DND-41 (cell line): ENCODE results near the gene C12orf57.

Experiments
- ATAC-seq: fragments of 200-7000 bp; cut with Tn5 transposase; 3 replicates; pipeline ENCODE4 v1.9.1; 2021; ENCODE audit warnings: low read depth; ENCODE audit not compliant: insufficient read depth
- DNase-seq: peaks from one replicate; pipeline ENCODE4 v3.0.0-alpha.2; 2020
- H2AFZ ChIP-seq: 2 replicates; pipeline ENCODE4 v1.6.0; 2012; ENCODE audit warnings: low read depth, low read length
- H3K27ac ChIP-seq: 2 replicates; pipeline ENCODE4 v1.5.1; 2012; ENCODE audit warnings: low read length, inconsistent platforms
- H3K27me3 ChIP-seq: fragments of 200-600 bp; sonication (generic); 2 replicates; pipeline ENCODE4 v1.6.0; 2012; ENCODE audit warnings: low read length, mild to moderate bottlenecking, inconsistent platforms; ENCODE audit not compliant: insufficient read depth, poor library complexity
- H3K36me3 ChIP-seq: 2 replicates; pipeline ENCODE4 v1.5.1; 2012; ENCODE audit warnings: low read length, inconsistent platforms; ENCODE audit not compliant: insufficient read depth
- H3K4me1 ChIP-seq: 2 replicates; pipeline ENCODE4 v1.5.1; 2012; ENCODE audit warnings: mild to moderate bottlenecking, low read length; ENCODE audit not compliant: insufficient read depth
- H3K4me2 ChIP-seq: 2 replicates; pipeline ENCODE4 v1.6.0; 2012; ENCODE audit warnings: mild to moderate bottlenecking, moderate library complexity, low read length, inconsistent platforms; ENCODE audit not compliant: insufficient read depth
- H3K4me3 ChIP-seq, 2 experiments: fragments of 200-600 bp in 1 of 2; shearing (Covaris generic) in 1 of 2; 2 replicates each; pipeline ENCODE4 v1.5.1; 2012 to 2016; ENCODE audit warnings: inconsistent platforms in 2 of 2, low read length in 2 of 2, mild to moderate bottlenecking in 2 of 2, low read depth in 1 of 2, moderate library complexity in 1 of 2
- H3K79me2 ChIP-seq: 2 replicates; pipeline ENCODE4 v1.6.0; 2012; ENCODE audit warnings: low read length, inconsistent platforms; ENCODE audit not compliant: insufficient read depth
- H3K9ac ChIP-seq: 2 replicates; pipeline ENCODE4 v1.6.0; 2012; ENCODE audit warnings: low read depth, mild to moderate bottlenecking, inconsistent platforms, low read length, moderate library complexity
- H3K9me3 ChIP-seq: 2 replicates; pipeline ENCODE4 v1.5.1; 2012; ENCODE audit warnings: low read length, moderate library complexity, mild to moderate bottlenecking, inconsistent platforms; ENCODE audit not compliant: insufficient read depth, severe bottlenecking
- H4K20me1 ChIP-seq: 2 replicates; pipeline ENCODE4 v1.6.0; 2012; ENCODE audit warnings: low read length; ENCODE audit not compliant: insufficient read depth
- EZH2 ChIP-seq: IDR thresholded peaks from 3 replicates; pipeline ENCODE4 v1.6.1; 2012; ENCODE audit warnings: borderline replicate concordance, low read depth, mild to moderate bottlenecking, moderate library complexity, low read length, inconsistent platforms; ENCODE audit not compliant: severe bottlenecking
- TF ChIP-seq, protein P1 (sequence below): IDR thresholded peaks from 2 replicates; pipeline ENCODE4 v1.5.1; 2012; ENCODE audit warnings: borderline replicate concordance, low read length, moderate library complexity, mild to moderate bottlenecking; ENCODE audit not compliant: poor library complexity, severe bottlenecking; ENCODE audit errors: extremely low read depth

The C12orf57 gene

DNA sequence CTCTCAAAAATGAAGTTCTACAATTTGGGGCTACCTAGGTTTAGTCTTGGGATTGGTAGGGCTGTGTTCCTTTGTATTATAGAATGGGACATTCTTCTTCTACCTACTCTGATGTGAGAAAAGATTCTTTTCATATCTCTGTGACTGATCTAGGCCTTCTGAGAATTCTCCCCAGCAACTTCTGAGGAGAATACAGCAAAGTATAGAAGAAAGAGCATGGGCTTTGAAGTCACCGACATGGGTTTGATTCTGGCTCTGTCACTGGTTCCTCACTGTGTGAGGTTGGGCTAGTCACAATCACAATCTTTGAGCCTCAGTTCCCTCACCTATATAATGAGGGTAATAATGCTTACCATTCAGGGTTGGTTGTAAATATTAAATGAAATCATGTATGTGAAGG lies 11.1 kb upstream of the C12orf57 start:
- Histone ChIP-seq H3K27ac (no peak overlapping the region), H3K4me1 (peaks cover 46% of the 10 kb centered on the region), H3K36me3 (peaks cover 42% of the 10 kb centered on the region), H2AFZ (no peak overlapping the region), H4K20me1 (peaks cover 21% of the 10 kb centered on the region), H3K4me3 (no peak overlapping the region), H3K27me3 (no peaks in the 10 kb centered on the region), H3K4me2 (no peak overlapping the region), H3K79me2 (peaks cover 82% of the 10 kb centered on the region), H3K9ac (no peak overlapping the region), H3K9me3 (no peaks in the 10 kb centered on the region)
- ATAC-seq (peak; percentile 12; the same call in 1 of the 3 replicates), DNase-seq (no peak)
- TF ChIP-seq EZH2, result no peak
- TF ChIP-seq, protein P1, sequence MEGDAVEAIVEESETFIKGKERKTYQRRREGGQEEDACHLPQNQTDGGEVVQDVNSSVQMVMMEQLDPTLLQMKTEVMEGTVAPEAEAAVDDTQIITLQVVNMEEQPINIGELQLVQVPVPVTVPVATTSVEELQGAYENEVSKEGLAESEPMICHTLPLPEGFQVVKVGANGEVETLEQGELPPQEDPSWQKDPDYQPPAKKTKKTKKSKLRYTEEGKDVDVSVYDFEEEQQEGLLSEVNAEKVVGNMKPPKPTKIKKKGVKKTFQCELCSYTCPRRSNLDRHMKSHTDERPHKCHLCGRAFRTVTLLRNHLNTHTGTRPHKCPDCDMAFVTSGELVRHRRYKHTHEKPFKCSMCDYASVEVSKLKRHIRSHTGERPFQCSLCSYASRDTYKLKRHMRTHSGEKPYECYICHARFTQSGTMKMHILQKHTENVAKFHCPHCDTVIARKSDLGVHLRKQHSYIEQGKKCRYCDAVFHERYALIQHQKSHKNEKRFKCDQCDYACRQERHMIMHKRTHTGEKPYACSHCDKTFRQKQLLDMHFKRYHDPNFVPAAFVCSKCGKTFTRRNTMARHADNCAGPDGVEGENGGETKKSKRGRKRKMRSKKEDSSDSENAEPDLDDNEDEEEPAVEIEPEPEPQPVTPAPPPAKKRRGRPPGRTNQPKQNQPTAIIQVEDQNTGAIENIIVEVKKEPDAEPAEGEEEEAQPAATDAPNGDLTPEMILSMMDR, result no peak

GRCh38 chr12:6934110-6934509 lies 9.7 kb upstream of the C12orf57 start:
- Histone ChIP-seq H3K4me3 (no peak overlapping the region), H3K27ac (no peak overlapping the region; the same call in 1 of the 2 replicates), H4K20me1 (peaks cover 18% of the 10 kb centered on the region), H2AFZ (no peak overlapping the region), H3K4me2 (no peak overlapping the region), H3K9ac (no peak overlapping the region), H3K36me3 (peaks cover 51% of the 10 kb centered on the region), H3K79me2 (peaks cover 81% of the 10 kb centered on the region), H3K27me3 (no peaks in the 10 kb centered on the region), H3K9me3 (no peaks in the 10 kb centered on the region), H3K4me1 (peaks cover 51% of the 10 kb centered on the region)
- ATAC-seq (no peak), DNase-seq (no peak)
- TF ChIP-seq, protein P1, result no peak
- TF ChIP-seq EZH2, result no peak

DNA sequence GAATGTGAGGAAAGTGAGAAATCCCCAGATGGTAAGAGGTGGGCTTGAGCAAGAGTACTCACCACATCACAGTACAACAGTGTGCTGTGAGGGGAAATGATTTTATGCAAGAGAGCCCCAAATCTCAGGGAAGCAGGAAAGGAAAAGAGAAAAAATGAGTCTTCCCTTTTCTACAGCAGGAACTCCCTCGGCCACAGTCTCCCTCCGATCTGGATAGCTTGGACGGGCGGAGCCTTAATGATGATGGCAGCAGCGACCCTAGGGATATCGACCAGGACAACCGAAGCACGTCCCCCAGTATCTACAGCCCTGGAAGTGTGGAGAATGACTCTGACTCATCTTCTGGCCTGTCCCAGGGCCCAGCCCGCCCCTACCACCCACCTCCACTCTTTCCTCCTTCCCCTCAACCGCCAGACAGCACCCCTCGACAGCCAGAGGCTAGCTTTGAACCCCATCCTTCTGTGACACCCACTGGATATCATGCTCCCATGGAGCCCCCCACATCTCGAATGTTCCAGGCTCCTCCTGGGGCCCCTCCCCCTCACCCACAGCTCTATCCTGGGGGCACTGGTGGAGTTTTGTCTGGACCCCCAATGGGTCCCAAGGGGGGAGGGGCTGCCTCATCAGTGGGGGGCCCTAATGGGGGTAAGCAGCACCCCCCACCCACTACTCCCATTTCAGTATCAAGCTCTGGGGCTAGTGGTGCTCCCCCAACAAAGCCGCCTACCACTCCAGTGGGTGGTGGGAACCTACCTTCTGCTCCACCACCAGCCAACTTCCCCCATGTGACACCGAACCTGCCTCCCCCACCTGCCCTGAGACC lies 8.2 kb upstream of the C12orf57 start:
- H3K4me3 ChIP-seq, result peak overlapping the region in 1 of 2 experiments; percentile 90; a peak in 2 of 4 replicates
- H2AFZ ChIP-seq, result no peak overlapping the region
- H3K36me3 ChIP-seq, result peaks cover 60% of the 10 kb centered on the region
- DNase-seq (no peak), ATAC-seq (no peak)
- peak overlapping the region; percentile 98; the same call in 1 of the 2 replicates for H3K27ac ChIP-seq
- peak overlapping the region; percentile 92 for H3K4me2 ChIP-seq
- peaks cover 11% of the 10 kb centered on the region for H4K20me1 ChIP-seq
- TF ChIP-seq, protein P1, result no peak
- TF ChIP-seq EZH2, result no peak
- peaks cover 69% of the 10 kb centered on the region for H3K79me2 ChIP-seq
- H3K9ac ChIP-seq, result peak overlapping the region; percentile 97
- peaks cover 39% of the 10 kb centered on the region for H3K4me1 ChIP-seq
- no peaks in the 10 kb centered on the region for H3K9me3 ChIP-seq
- H3K27me3 ChIP-seq, result no peaks in the 10 kb centered on the region
